ENCODE measurements around the gene R3HDM4. TPM values are rescaled to one million over a fixed set of nuclear protein-coding genes. Genes with fewer than 3 reads are reported as not detected.

The R3HDM4 gene
- total and polyA plus RNA-seq, 3 experiments from 2014 or later = 60.7 to 197 (median 65.2) TPM

- H3K27me3 ChIP-seq (ENCODE audit: insufficient read depth, low read length, poor library complexity, severe bottlenecking) = peaks cover 4% of the 10 kb centered on the region
- Mint-ChIP-seq H3K4me1 (peaks cover 4 to 35% (median 15%) of the 10 kb centered on the region in 3 donors), H3K36me3 (peaks cover 0 to 1% (median 1%) of the 10 kb centered on the region in 3 donors), H3K27ac (no peak overlapping the region), H3K4me3 (peak overlapping the region in 4 of 7 donors; percentile 12 to 69 (median 28)), H3K27me3 (peaks cover 2 to 9% of the 10 kb centered on the region in 2 donors), H3K9me3 (no peaks in the 10 kb centered on the region)
- ChIA-PET CTCF (interaction anchor here (0.9 to 9.6 kb wide), 6 partner anchors 53 to 110 kb away, joined by 3 to 116 read pairs (median 14); partner anchors contain the start of gene WDR18), POLR2A (interaction anchor here (0.6 to 4.1 kb wide), 4 partner anchors 17 to 92 kb away, joined by 3 to 22 read pairs (median 10); partner anchors contain the start of genes MED16, RNU6-9 and WDR18)
- no peak overlapping the region for H3K27ac ChIP-seq (ENCODE audit: low read depth, low read length)
- no peaks in the 10 kb centered on the region for H3K36me3 ChIP-seq (ENCODE audit: insufficient read depth, low read length)
- H3K4me1 ChIP-seq (ENCODE audit: insufficient read depth, low read length) = peaks cover 20% of the 10 kb centered on the region
- H3K9me3 ChIP-seq (ENCODE audit: low read length) = no peaks in the 10 kb centered on the region
- peak in 1 of 5 donors; percentile 66 for DNase-seq
- H3K4me3 ChIP-seq (ENCODE audit: low read length) = peak overlapping the region; percentile 45
These were observed 5.6 kb upstream of the R3HDM4 start for GRCh38 chr19:918481-919198.

GRCh38 chr19:918152-918437, 5.1 kb upstream of the R3HDM4 start:
- H3K4me1 ChIP-seq (ENCODE audit: insufficient read depth, low read length) = peaks cover 23% of the 10 kb centered on the region
- no peaks in the 10 kb centered on the region for H3K9me3 ChIP-seq (ENCODE audit: low read length)
- H3K27ac ChIP-seq (ENCODE audit: low read depth, low read length) = no peak overlapping the region
- no peak for DNase-seq
- ChIA-PET CTCF (interaction anchor here (0.9 to 9.6 kb wide), 3 partner anchors 53 to 110 kb away, joined by 3 to 107 read pairs (median 3); no protein-coding TSS in a partner anchor), POLR2A (interaction anchor here (3.6 to 4.1 kb wide), 2 partner anchors 25 to 67 kb away, joined by 18 to 22 read pairs; partner anchors contain the start of genes MED16, RNU6-9 and WDR18)
- peaks cover 0 to 1% (median 1%) of the 10 kb centered on the region in 3 donors for H3K36me3 Mint-ChIP-seq
- H3K36me3 ChIP-seq (ENCODE audit: insufficient read depth, low read length) = no peaks in the 10 kb centered on the region
- H3K4me1 Mint-ChIP-seq = peaks cover 4 to 36% (median 15%) of the 10 kb centered on the region in 3 donors
- H3K27ac Mint-ChIP-seq = peak overlapping the region in 1 of 8 donors; percentile 72
- peaks cover 4% of the 10 kb centered on the region for H3K27me3 ChIP-seq (ENCODE audit: insufficient read depth, low read length, poor library complexity, severe bottlenecking)
- peaks cover 2 to 9% of the 10 kb centered on the region in 2 donors for H3K27me3 Mint-ChIP-seq
- peak overlapping the region; percentile 43 to 82 (median 68) for H3K4me3 Mint-ChIP-seq
- H3K9me3 Mint-ChIP-seq = no peaks in the 10 kb centered on the region
- H3K4me3 ChIP-seq (ENCODE audit: low read length) = peak overlapping the region; percentile 34

- Histone ChIP-seq H3K9me3 (ENCODE audit: low read length) (no peaks in the 10 kb centered on the region), H3K27ac (ENCODE audit: low read depth, low read length) (peak within 1 kb of the TSS; percentile 43), H3K36me3 (ENCODE audit: insufficient read depth, low read length) (no peaks in the 10 kb centered on the region), H3K4me3 (ENCODE audit: low read length) (peak within 1 kb of the TSS; percentile 34), H3K27me3 (ENCODE audit: insufficient read depth, low read length, poor library complexity, severe bottlenecking) (peaks cover 4% of the 10 kb centered on the region), H3K4me1 (ENCODE audit: insufficient read depth, low read length) (peaks cover 23% of the 10 kb centered on the region)
- CTCF ChIA-PET = interaction anchor here (0.6 to 9.6 kb wide), 5 partner anchors 35 to 264 kb away, joined by 3 to 107 read pairs (median 3); no protein-coding TSS in a partner anchor
- H3K9me3 Mint-ChIP-seq = no peaks in the 10 kb centered on the region
- peak within 1 kb of the TSS; percentile 43 to 82 (median 68) for H3K4me3 Mint-ChIP-seq
- DNase-seq = peak in 1 of 5 donors; percentile 46
- peak within 1 kb of the TSS in 1 of 8 donors; percentile 72 for H3K27ac Mint-ChIP-seq
- H3K4me1 Mint-ChIP-seq = peaks cover 4 to 36% (median 15%) of the 10 kb centered on the region in 3 donors
- H3K27me3 Mint-ChIP-seq = peaks cover 2 to 9% of the 10 kb centered on the region in 2 donors
- peaks cover 0 to 1% (median 1%) of the 10 kb centered on the region in 3 donors for H3K36me3 Mint-ChIP-seq
- POLR2A ChIA-PET = interaction anchor here (3.6 to 4.1 kb wide), 2 partner anchors 25 to 67 kb away, joined by 18 to 22 read pairs; partner anchors contain the start of genes MED16, RNU6-9 and WDR18
These were observed 4.5 kb upstream of the R3HDM4 start, which contains the start of gene KISS1R for GRCh38 chr19:917323-918151. Gene KISS1R, plus strand, starts transcription at chr19:917333. Its CDS starts 170 bp downstream, at chr19:917503.

GRCh38 chr19:916645-917322, 3.8 kb upstream of the R3HDM4 start:
- H3K27me3 Mint-ChIP-seq = peaks cover 2 to 9% of the 10 kb centered on the region in 2 donors
- no peak overlapping the region for H3K4me3 ChIP-seq (ENCODE audit: low read length)
- CTCF ChIA-PET = interaction anchor here (0.6 to 9.6 kb wide), 4 partner anchors 34 to 264 kb away, joined by 3 to 107 read pairs (median 4); no protein-coding TSS in a partner anchor

GRCh38 chr19:912181-913079, 589 bp downstream of the R3HDM4 start:
- ChIA-PET POLR2A (no interaction called here), CTCF (interaction anchor here (1.4 kb wide), 1 partner anchor 49 kb away, joined by 6 read pairs; no protein-coding TSS in a partner anchor)
- H3K27me3 ChIP-seq (ENCODE audit: insufficient read depth, low read length, poor library complexity, severe bottlenecking) = no peaks in the 10 kb centered on the region
- Mint-ChIP-seq H3K4me3 (peak overlapping the region; percentile 80 to 93 (median 86)), H3K27ac (peak overlapping the region; percentile 73 to 98 (median 84)), H3K36me3 (peaks cover 4 to 12% (median 7%) of the 10 kb centered on the region in 3 donors), H3K27me3 (peaks cover 0 to 7% of the 10 kb centered on the region in 2 donors), H3K9me3 (peaks cover 0 to 3% (median 0%) of the 10 kb centered on the region in 5 donors), H3K4me1 (peaks cover 23 to 43% (median 31%) of the 10 kb centered on the region in 3 donors)
- peak in 4 of 5 donors; percentile 48 to 70 (median 56) for DNase-seq
- no peaks in the 10 kb centered on the region for H3K36me3 ChIP-seq (ENCODE audit: insufficient read depth, low read length)
- peak overlapping the region; percentile 59 for H3K4me3 ChIP-seq (ENCODE audit: low read length)
- H3K9me3 ChIP-seq (ENCODE audit: low read length) = no peaks in the 10 kb centered on the region
- H3K27ac ChIP-seq (ENCODE audit: low read depth, low read length) = peak overlapping the region; percentile 70
- peaks cover 29% of the 10 kb centered on the region for H3K4me1 ChIP-seq (ENCODE audit: insufficient read depth, low read length)

More at GRCh38 chr19:916645-917322, 3.8 kb upstream of the R3HDM4 start:
- no peak for DNase-seq
- no peaks in the 10 kb centered on the region for H3K9me3 ChIP-seq (ENCODE audit: low read length)
- peaks cover 23% of the 10 kb centered on the region for H3K4me1 ChIP-seq (ENCODE audit: insufficient read depth, low read length)
- no peaks in the 10 kb centered on the region for H3K36me3 ChIP-seq (ENCODE audit: insufficient read depth, low read length)
- POLR2A ChIA-PET = interaction anchor here (1.0 kb wide), 1 partner anchor 24 kb away, joined by 3 read pairs; the partner anchor contains the start of genes MED16 and RNU6-9
- H3K4me1 Mint-ChIP-seq = peaks cover 1 to 33% (median 13%) of the 10 kb centered on the region in 3 donors
- peaks cover 4% of the 10 kb centered on the region for H3K27me3 ChIP-seq (ENCODE audit: insufficient read depth, low read length, poor library complexity, severe bottlenecking)
- H3K27ac ChIP-seq (ENCODE audit: low read depth, low read length) = peak overlapping the region; percentile 43
- peak overlapping the region in 3 of 7 donors; percentile 25 to 69 (median 43) for H3K4me3 Mint-ChIP-seq
- H3K9me3 Mint-ChIP-seq = no peaks in the 10 kb centered on the region
- H3K27ac Mint-ChIP-seq = no peak overlapping the region
- H3K36me3 Mint-ChIP-seq = peaks cover 0 to 1% (median 1%) of the 10 kb centered on the region in 3 donors

GRCh38 chr19:911197-912033, 1.6 kb downstream of the R3HDM4 start:
- Mint-ChIP-seq H3K27me3 (peaks cover 0 to 7% of the 10 kb centered on the region in 2 donors), H3K9me3 (peaks cover 0 to 3% (median 0%) of the 10 kb centered on the region in 5 donors), H3K4me3 (peak overlapping the region; percentile 65 to 92 (median 81)), H3K36me3 (peaks cover 4 to 14% (median 7%) of the 10 kb centered on the region in 3 donors), H3K27ac (peak overlapping the region; percentile 78 to 97 (median 91)), H3K4me1 (peaks cover 32 to 50% (median 41%) of the 10 kb centered on the region in 3 donors)
- no peaks in the 10 kb centered on the region for H3K27me3 ChIP-seq (ENCODE audit: insufficient read depth, low read length, poor library complexity, severe bottlenecking)
- ChIA-PET CTCF (interaction anchor here (2.8 to 5.0 kb wide), 4 partner anchors 9 to 48 kb away, joined by 6 to 50 read pairs (median 20); partner anchors contain the start of genes MED16 and RNU6-9), POLR2A (interaction anchor here (0.6 to 1.0 kb wide), 2 partner anchors 53 to 1567 kb away, joined by 3 read pairs; no protein-coding TSS in a partner anchor)
- H3K4me1 ChIP-seq (ENCODE audit: insufficient read depth, low read length) = peaks cover 39% of the 10 kb centered on the region
- peak overlapping the region; percentile 38 for H3K27ac ChIP-seq (ENCODE audit: low read depth, low read length)
- H3K4me3 ChIP-seq (ENCODE audit: low read length) = no peak overlapping the region
- no peaks in the 10 kb centered on the region for H3K9me3 ChIP-seq (ENCODE audit: low read length)
- no peaks in the 10 kb centered on the region for H3K36me3 ChIP-seq (ENCODE audit: insufficient read depth, low read length)
- peak in 1 of 5 donors; percentile 63 for DNase-seq
